H1 (cell line): ENCODE data around the gene LRRC61.

Source experiments
- TF ChIP-seq, protein P1 (sequence below): IDR thresholded peaks from 2 replicates; pipeline ENCODE4 v1.6.1; 2011; ENCODE audit warnings: low read length, improper control_type of control experiment
- TF ChIP-seq, protein P2 (sequence below), 3 experiments: IDR thresholded peaks; 1 replicate in 2 of 3; 2 replicates in 1 of 3; pipeline versions ENCODE4 v1.5.1 to v1.6.1; 2011; ENCODE audit warnings: low read length in 3 of 3, mild to moderate bottlenecking in 3 of 3, inconsistent platforms in 2 of 3, low read depth in 1 of 3, moderate library complexity in 1 of 3; ENCODE audit not compliant: insufficient read depth in 1 of 3; ENCODE audit errors: control extremely low read depth in 1 of 3

DNA sequence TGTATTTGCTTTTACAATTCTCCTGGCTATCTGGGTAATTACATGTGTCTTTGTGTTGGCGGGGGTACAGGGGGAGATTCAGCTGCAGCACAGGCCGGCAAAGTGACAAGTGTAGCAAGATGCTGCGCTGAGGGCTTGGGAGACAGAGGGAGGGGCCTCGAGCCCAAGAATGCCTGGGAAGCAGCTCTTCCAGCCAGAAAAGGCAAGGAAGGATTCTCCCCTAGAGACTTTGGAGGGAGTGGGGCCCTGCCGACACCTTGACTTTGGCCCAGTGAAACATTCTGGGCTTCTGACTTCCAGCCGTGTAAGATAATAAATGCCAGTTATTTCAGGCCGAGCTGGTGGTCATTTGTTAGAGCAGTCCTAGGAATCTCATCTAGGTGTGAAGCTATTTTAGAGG is 38.2 kb downstream of the LRRC61 start:
- TF ChIP-seq, protein P1, sequence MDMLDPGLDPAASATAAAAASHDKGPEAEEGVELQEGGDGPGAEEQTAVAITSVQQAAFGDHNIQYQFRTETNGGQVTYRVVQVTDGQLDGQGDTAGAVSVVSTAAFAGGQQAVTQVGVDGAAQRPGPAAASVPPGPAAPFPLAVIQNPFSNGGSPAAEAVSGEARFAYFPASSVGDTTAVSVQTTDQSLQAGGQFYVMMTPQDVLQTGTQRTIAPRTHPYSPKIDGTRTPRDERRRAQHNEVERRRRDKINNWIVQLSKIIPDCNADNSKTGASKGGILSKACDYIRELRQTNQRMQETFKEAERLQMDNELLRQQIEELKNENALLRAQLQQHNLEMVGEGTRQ = no peak
- TF ChIP-seq, protein P2, sequence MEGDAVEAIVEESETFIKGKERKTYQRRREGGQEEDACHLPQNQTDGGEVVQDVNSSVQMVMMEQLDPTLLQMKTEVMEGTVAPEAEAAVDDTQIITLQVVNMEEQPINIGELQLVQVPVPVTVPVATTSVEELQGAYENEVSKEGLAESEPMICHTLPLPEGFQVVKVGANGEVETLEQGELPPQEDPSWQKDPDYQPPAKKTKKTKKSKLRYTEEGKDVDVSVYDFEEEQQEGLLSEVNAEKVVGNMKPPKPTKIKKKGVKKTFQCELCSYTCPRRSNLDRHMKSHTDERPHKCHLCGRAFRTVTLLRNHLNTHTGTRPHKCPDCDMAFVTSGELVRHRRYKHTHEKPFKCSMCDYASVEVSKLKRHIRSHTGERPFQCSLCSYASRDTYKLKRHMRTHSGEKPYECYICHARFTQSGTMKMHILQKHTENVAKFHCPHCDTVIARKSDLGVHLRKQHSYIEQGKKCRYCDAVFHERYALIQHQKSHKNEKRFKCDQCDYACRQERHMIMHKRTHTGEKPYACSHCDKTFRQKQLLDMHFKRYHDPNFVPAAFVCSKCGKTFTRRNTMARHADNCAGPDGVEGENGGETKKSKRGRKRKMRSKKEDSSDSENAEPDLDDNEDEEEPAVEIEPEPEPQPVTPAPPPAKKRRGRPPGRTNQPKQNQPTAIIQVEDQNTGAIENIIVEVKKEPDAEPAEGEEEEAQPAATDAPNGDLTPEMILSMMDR (IDR thresholded peaks at IDR 0.05; ENCODE audit: control extremely low read depth in 1 of 3, insufficient read depth in 1 of 3, low read depth in 1 of 3, low read length in 3 of 3) = no peak
